ENCODE data around the gene MYL5. TPM values are rescaled to one million over a fixed set of nuclear protein-coding genes. Genes with fewer than 3 reads are reported as not detected.

Gene MYL5
- total RNA-seq, 1 donor from 2014 or later = 29.8 TPM

GRCh38 chr4:707929-708630 is 33.7 kb downstream of the MYL5 start:
- DNase-seq (ENCODE audit: low spot score) = no peak
- Mint-ChIP-seq H3K27ac (no peak overlapping the region), H3K4me1 (ENCODE audit: low read depth) (peaks cover 14% of the 10 kb centered on the region), H3K27me3 (ENCODE audit: low read depth) (no peaks in the 10 kb centered on the region), H3K36me3 (ENCODE audit: low read depth) (peaks cover 13% of the 10 kb centered on the region), H3K4me3 (ENCODE audit: low read depth) (no peak overlapping the region), H3K9me3 (no peaks in the 10 kb centered on the region)
- intact Hi-C loops (cut with micrococcal nuclease) = loop anchor here (5.0 kb wide), 1 partner anchor 74 kb away; no protein-coding TSS in a partner anchor

GRCh38 chr4:708631-708933 is 34.2 kb downstream of the MYL5 start:
- intact Hi-C loops (cut with micrococcal nuclease) = loop anchor here (5.0 kb wide), 1 partner anchor 74 kb away; no protein-coding TSS in a partner anchor

GRCh38 chr4:709348-709747 is 35.0 kb downstream of the MYL5 start:
- Mint-ChIP-seq H3K4me3 (ENCODE audit: low read depth) (no peak overlapping the region), H3K9me3 (no peaks in the 10 kb centered on the region), H3K27me3 (ENCODE audit: low read depth) (no peaks in the 10 kb centered on the region), H3K4me1 (ENCODE audit: low read depth) (peaks cover 14% of the 10 kb centered on the region), H3K36me3 (ENCODE audit: low read depth) (peaks cover 13% of the 10 kb centered on the region), H3K27ac (no peak overlapping the region)
- intact Hi-C loops (cut with micrococcal nuclease) = loop anchor here (5.0 kb wide), 1 partner anchor 73 kb away; no protein-coding TSS in a partner anchor
- no peak for DNase-seq (ENCODE audit: low spot score)

More at GRCh38 chr4:708631-708933, 34.2 kb downstream of the MYL5 start:
- Mint-ChIP-seq H3K9me3 (no peaks in the 10 kb centered on the region), H3K36me3 (ENCODE audit: low read depth) (peaks cover 13% of the 10 kb centered on the region), H3K4me1 (ENCODE audit: low read depth) (peaks cover 14% of the 10 kb centered on the region), H3K27ac (no peak overlapping the region), H3K27me3 (ENCODE audit: low read depth) (no peaks in the 10 kb centered on the region), H3K4me3 (ENCODE audit: low read depth) (no peak overlapping the region)
- DNase-seq (ENCODE audit: low spot score) = no peak

GRCh38 chr4:710116-710515 is 35.8 kb downstream of the MYL5 start:
- Mint-ChIP-seq H3K27me3 (ENCODE audit: low read depth) (no peaks in the 10 kb centered on the region), H3K27ac (no peak overlapping the region), H3K4me1 (ENCODE audit: low read depth) (peaks cover 15% of the 10 kb centered on the region), H3K4me3 (ENCODE audit: low read depth) (no peak overlapping the region), H3K36me3 (ENCODE audit: low read depth) (peaks cover 13% of the 10 kb centered on the region), H3K9me3 (no peaks in the 10 kb centered on the region)
- intact Hi-C loops (cut with micrococcal nuclease) = no loop called here
- no peak for DNase-seq (ENCODE audit: low spot score)

- Mint-ChIP-seq H3K9me3 (no peaks in the 10 kb centered on the region), H3K4me1 (ENCODE audit: low read depth) (peaks cover 13% of the 10 kb centered on the region), H3K27ac (no peak overlapping the region), H3K36me3 (ENCODE audit: low read depth) (peaks cover 13% of the 10 kb centered on the region), H3K4me3 (ENCODE audit: low read depth) (no peak overlapping the region), H3K27me3 (ENCODE audit: low read depth) (no peaks in the 10 kb centered on the region)
- no peak for DNase-seq (ENCODE audit: low spot score)
- intact Hi-C loops (cut with micrococcal nuclease) = no loop called here
These were observed 36.6 kb downstream of the MYL5 start for GRCh38 chr4:710916-711315.

- no peak overlapping the region for H3K4me3 Mint-ChIP-seq (ENCODE audit: low read depth)
- intact Hi-C loops (cut with micrococcal nuclease) = no loop called here
- H3K27ac Mint-ChIP-seq = no peak overlapping the region
- peaks cover 13% of the 10 kb centered on the region for H3K36me3 Mint-ChIP-seq (ENCODE audit: low read depth)
- DNase-seq (ENCODE audit: low spot score) = no peak
- no peaks in the 10 kb centered on the region for H3K9me3 Mint-ChIP-seq
- H3K4me1 Mint-ChIP-seq (ENCODE audit: low read depth) = peaks cover 15% of the 10 kb centered on the region
- no peaks in the 10 kb centered on the region for H3K27me3 Mint-ChIP-seq (ENCODE audit: low read depth)
These were observed 37.8 kb downstream of the MYL5 start for GRCh38 chr4:712093-712492.

- intact Hi-C loops (cut with micrococcal nuclease) = no loop called here
- Mint-ChIP-seq H3K27me3 (ENCODE audit: low read depth) (no peaks in the 10 kb centered on the region), H3K36me3 (ENCODE audit: low read depth) (peaks cover 13% of the 10 kb centered on the region), H3K4me3 (ENCODE audit: low read depth) (no peak overlapping the region), H3K9me3 (no peaks in the 10 kb centered on the region), H3K27ac (no peak overlapping the region), H3K4me1 (ENCODE audit: low read depth) (peaks cover 15% of the 10 kb centered on the region)
- no peak for DNase-seq (ENCODE audit: low spot score)
These were observed 38.7 kb downstream of the MYL5 start for GRCh38 chr4:712916-713632.

GRCh38 chr4:714087-714486 is 39.7 kb downstream of the MYL5 start:
- Mint-ChIP-seq H3K27me3 (ENCODE audit: low read depth) (no peaks in the 10 kb centered on the region), H3K9me3 (no peaks in the 10 kb centered on the region), H3K4me3 (ENCODE audit: low read depth) (no peak overlapping the region), H3K27ac (no peak overlapping the region), H3K4me1 (ENCODE audit: low read depth) (peaks cover 11% of the 10 kb centered on the region), H3K36me3 (ENCODE audit: low read depth) (peaks cover 11% of the 10 kb centered on the region)
- intact Hi-C loops (cut with micrococcal nuclease) = no loop called here
- DNase-seq (ENCODE audit: low spot score) = no peak

- H3K36me3 Mint-ChIP-seq (ENCODE audit: low read depth) = peaks cover 29% of the 10 kb centered on the region
- peaks cover 4% of the 10 kb centered on the region for H3K4me1 Mint-ChIP-seq (ENCODE audit: low read depth)
- H3K27me3 Mint-ChIP-seq (ENCODE audit: low read depth) = no peaks in the 10 kb centered on the region
- no peak overlapping the region for H3K4me3 Mint-ChIP-seq (ENCODE audit: low read depth)
- H3K27ac Mint-ChIP-seq = no peak overlapping the region
- H3K9me3 Mint-ChIP-seq = no peaks in the 10 kb centered on the region
- intact Hi-C loops (cut with micrococcal nuclease) = no loop called here
- DNase-seq (ENCODE audit: low spot score) = no peak
These were observed 43.4 kb downstream of the MYL5 start for GRCh38 chr4:717601-718320.

GRCh38 chr4:718460-718859 is 44.1 kb downstream of the MYL5 start:
- no peak for DNase-seq (ENCODE audit: low spot score)
- Mint-ChIP-seq H3K9me3 (no peaks in the 10 kb centered on the region), H3K27me3 (ENCODE audit: low read depth) (no peaks in the 10 kb centered on the region), H3K4me1 (ENCODE audit: low read depth) (peaks cover 4% of the 10 kb centered on the region), H3K36me3 (ENCODE audit: low read depth) (peaks cover 36% of the 10 kb centered on the region), H3K27ac (no peak overlapping the region), H3K4me3 (ENCODE audit: low read depth) (no peak overlapping the region)
- intact Hi-C loops (cut with micrococcal nuclease) = no loop called here

- H3K27me3 Mint-ChIP-seq (ENCODE audit: low read depth) = no peaks in the 10 kb centered on the region
- H3K4me3 Mint-ChIP-seq (ENCODE audit: low read depth) = no peak overlapping the region
- intact Hi-C loops (cut with micrococcal nuclease) = no loop called here
- no peak for DNase-seq (ENCODE audit: low spot score)
- peaks cover 36% of the 10 kb centered on the region for H3K36me3 Mint-ChIP-seq (ENCODE audit: low read depth)
- H3K27ac Mint-ChIP-seq = no peak overlapping the region
- H3K9me3 Mint-ChIP-seq = no peaks in the 10 kb centered on the region
- H3K4me1 Mint-ChIP-seq (ENCODE audit: low read depth) = peaks cover 3% of the 10 kb centered on the region
These were observed 45.9 kb downstream of the MYL5 start for GRCh38 chr4:720111-720860.

GRCh38 chr4:721261-722168 is 47.2 kb downstream of the MYL5 start:
- H3K9me3 Mint-ChIP-seq = no peaks in the 10 kb centered on the region
- peaks cover 38% of the 10 kb centered on the region for H3K36me3 Mint-ChIP-seq (ENCODE audit: low read depth)
- H3K4me3 Mint-ChIP-seq (ENCODE audit: low read depth) = no peak overlapping the region

More at GRCh38 chr4:721261-722168, 47.2 kb downstream of the MYL5 start:
- intact Hi-C loops (cut with micrococcal nuclease) = no loop called here
- Mint-ChIP-seq H3K4me1 (ENCODE audit: low read depth) (peaks cover 4% of the 10 kb centered on the region), H3K27me3 (ENCODE audit: low read depth) (no peaks in the 10 kb centered on the region), H3K27ac (no peak overlapping the region)
- no peak for DNase-seq (ENCODE audit: low spot score)
